Lower leg skin (tissue), 4 donors: ENCODE data around the gene GPM6B. TPM values are rescaled to one million over a fixed set of nuclear protein-coding genes. Genes with fewer than 3 reads are reported as not detected.

Source experiments
- DNase-seq, 2 donors: peaks; one replicate each; pipeline ENCODE4 v3.0.0-alpha.2; 2019; ENCODE audit warnings: low spot score in 2 of 2
- H3K4me3 ChIP-seq: fragments of 200-600 bp; sonication (generic); 2 replicates; pipeline ENCODE4 v1.5.1; 2017; ENCODE audit warnings: mild to moderate bottlenecking, low read depth; ENCODE audit not compliant: poor library complexity, severe bottlenecking
- CTCF ChIP-seq, 3 donors: fragments of 450-650 bp; IDR thresholded peaks; one replicate each; pipeline ENCODE4 v1.5.1; 2016; ENCODE audit warnings: antibody characterized with exemption in 3 of 3, mild to moderate bottlenecking in 3 of 3, moderate library complexity in 2 of 3
- POLR2A ChIP-seq, 2 donors: fragments of 450-650 bp; IDR thresholded peaks; one replicate each; pipeline ENCODE4 v1.6.1; 2016 to 2017; ENCODE audit warnings: antibody characterized with exemption in 2 of 2, mild to moderate bottlenecking in 1 of 2, moderate library complexity in 1 of 2
- WGBS, 2 donors: methylation state at CpG; one replicate each; pipeline ENCODE4 v1.1.5; 2018; 5-methylcytosine and 5-hydroxymethylcytosine counted together
- intact Hi-C: fragments of 100-400 bp; cut with DNase I; formaldehyde crosslinking; loops from one replicate; pipeline ENCODE4 v1.15.0; 2023; ENCODE audit warnings: low total_unique reads
- total RNA-seq, 4 donors: library from RNA; depleted of rRNA; stranded (reverse); fragments of >200 nt; gene quantifications; one replicate each; pipeline ENCODE4 v1.1.0, GENCODE V29; 2016

Gene GPM6B
- total RNA-seq, 4 donors from 2014 or later, result 4.6 to 22.8 (median 12.3) TPM

DNA sequence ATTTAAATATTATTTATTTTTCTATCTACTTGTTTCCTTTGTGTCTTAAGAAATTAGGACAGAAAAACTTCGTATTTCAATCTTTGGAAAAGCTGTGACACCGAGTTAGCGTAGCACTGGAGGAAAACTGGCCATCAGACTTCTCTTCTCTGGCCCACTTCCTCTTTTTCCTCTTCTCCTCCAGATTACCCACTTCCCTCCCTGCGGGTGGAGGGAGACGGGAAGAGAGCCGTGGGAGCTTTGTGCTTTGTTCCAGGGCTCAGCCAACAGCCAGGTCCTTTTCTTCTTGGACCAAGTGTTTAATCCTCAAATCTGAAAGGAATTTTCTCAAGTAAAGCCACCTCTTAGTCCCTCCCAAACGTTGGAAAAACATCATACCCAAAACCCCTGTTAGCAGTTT is 52.6 kb downstream of the GPM6B start:
- intact Hi-C loops, result no loop called here
- TF ChIP-seq CTCF (IDR thresholded peaks at IDR 0.05) (no peak), POLR2A (IDR thresholded peaks at IDR 0.05) (no peak)
- 42 to 71% methylated on average over 7 of the region's 7 CpGs for WGBS, 2 donors
- no peak overlapping the region for H3K4me3 ChIP-seq
- DNase-seq, result no peak

DNA sequence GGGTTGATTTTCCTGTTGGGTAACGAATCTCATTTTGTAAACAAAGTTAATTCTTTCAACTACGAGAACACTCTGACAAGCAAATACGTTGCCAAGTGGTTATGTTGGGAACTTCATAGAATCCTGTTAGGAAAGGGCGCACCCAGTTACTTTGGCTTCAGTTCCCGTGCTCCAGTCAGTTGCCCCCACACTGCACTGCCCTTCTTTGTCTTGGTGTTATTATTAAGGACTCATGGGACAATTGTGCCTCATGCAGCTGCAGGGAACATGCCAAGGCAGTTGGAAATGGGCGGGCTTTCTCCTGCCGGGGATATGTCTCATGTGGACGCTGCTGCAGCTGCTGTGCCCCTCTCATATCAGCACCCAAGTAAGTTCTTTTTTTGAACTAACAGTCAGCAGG is 53.4 kb downstream of the GPM6B start:
- no peak overlapping the region for H3K4me3 ChIP-seq
- peak in 1 of 2 donors; percentile 46 for DNase-seq
- intact Hi-C loops, result no loop called here

GRCh38 chrX:13761606-13762414 is 55.1 kb downstream of the GPM6B start:
- no peak for DNase-seq
- no peak for TF ChIP-seq POLR2A (IDR thresholded peaks at IDR 0.05)
- TF ChIP-seq CTCF (IDR thresholded peaks at IDR 0.05), result no peak
- WGBS, 2 donors, result 55 to 69% methylated on average over 7 of the region's 7 CpGs
- intact Hi-C loops, result no loop called here
- H3K4me3 ChIP-seq, result no peak overlapping the region

More for the DNA sequence above, 53.4 kb downstream of the GPM6B start:
- 31 to 66% methylated on average over 8 of the region's 8 CpGs for WGBS, 2 donors
- no peak for TF ChIP-seq CTCF (IDR thresholded peaks at IDR 0.05)
- no peak for TF ChIP-seq POLR2A (IDR thresholded peaks at IDR 0.05)

- 61 to 83% methylated on average over 13 of the region's 13 CpGs for WGBS, 2 donors
- intact Hi-C loops, result no loop called here
- TF ChIP-seq POLR2A (IDR thresholded peaks at IDR 0.05) (no peak), CTCF (IDR thresholded peaks at IDR 0.05) (no peak)
- no peak for DNase-seq
- no peak overlapping the region for H3K4me3 ChIP-seq
Observed at GRCh38 chrX:13760426-13760825, 56.5 kb downstream of the GPM6B start.

GRCh38 chrX:13759152-13759718 is 57.7 kb downstream of the GPM6B start:
- WGBS, 2 donors, result 73 to 83% methylated on average over 7 to 8 of the region's 8 CpGs
- no peak overlapping the region for H3K4me3 ChIP-seq
- no peak for TF ChIP-seq CTCF (IDR thresholded peaks at IDR 0.05)
- no peak for TF ChIP-seq POLR2A (IDR thresholded peaks at IDR 0.05)
- intact Hi-C loops, result no loop called here
- DNase-seq, result no peak
